HG03469 (cell line): ENCODE measurements around the gene SPO11.
"Not testable (repeated sequence)": the region's sequence is repeated elsewhere in the genome, so short reads cannot be mapped to it uniquely, and the experiment has no call there.

Source experiments
- ATAC-seq: cut with Tn5 transposase; IDR thresholded peaks from one replicate; pipeline ENCODE4 v1.9.1; 2021; ENCODE audit warnings: mild to moderate bottlenecking, moderate library complexity, moderate number of reproducible peaks; ENCODE audit not compliant: unreplicated experiment

The SPO11 gene

DNA sequence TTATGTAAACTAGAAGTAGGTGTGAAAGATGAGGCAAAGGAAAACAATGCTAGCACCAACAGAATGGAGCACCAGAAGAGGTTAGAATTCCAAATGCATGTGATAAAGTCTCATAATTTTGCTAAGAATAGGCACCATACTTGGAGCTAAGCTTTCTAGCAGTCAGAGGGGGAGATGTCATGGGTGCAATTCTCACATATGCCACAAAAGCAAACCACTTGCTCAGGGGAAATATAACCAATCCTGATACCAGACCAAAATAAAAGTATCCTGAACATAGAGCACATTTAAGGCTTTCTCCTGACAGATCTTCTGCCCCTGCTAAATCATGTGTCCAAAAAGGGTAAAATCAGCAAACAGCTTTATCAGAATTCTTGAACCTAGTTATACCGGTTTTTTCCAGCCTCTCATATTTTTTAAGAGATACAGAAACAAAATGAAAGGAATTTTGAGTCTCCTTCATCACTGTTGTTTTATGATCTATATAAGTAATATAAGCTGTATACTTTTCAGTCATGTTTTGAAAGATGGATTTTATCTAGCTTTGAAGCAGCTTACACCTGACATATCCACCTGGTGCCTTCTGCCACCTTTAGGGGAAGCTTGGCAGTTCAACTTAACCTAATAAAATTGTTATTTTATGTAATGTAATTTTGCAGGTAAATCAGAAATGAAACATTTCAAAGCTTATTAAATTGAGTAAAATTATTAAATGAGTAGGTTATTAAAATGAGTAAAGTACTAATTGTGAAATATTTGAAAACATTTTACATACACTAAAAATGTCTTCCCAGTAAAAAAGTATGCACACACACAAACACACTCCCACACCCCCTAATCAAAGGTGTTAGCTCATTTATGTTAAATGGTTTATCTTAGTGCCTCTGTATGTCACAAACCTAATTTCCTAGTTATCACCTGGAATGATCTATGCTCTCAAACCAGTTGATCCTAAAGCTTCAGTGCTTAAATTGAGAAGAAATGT is 2.8 kb downstream of the SPO11 start:
- no peak for ATAC-seq

DNA sequence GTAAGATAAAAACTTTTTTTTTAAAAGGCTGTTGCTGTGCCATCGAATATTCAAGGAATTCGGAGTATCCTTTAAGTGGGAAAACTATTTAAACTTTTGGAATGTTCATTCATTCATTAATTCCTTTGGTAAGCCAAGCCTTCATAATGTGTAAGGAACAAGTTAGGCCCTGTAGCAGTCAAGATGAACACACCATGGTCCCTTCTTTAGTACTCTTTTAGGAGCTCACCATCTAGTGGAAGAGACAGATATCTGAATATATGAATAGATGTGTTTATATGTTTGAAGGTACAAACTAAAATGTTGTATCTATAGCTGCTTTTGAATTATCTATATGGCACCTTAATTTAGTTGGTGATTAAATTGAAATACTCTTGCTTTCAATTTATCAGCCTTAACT is 5.8 kb downstream of the SPO11 start:
- ATAC-seq, result no peak

DNA sequence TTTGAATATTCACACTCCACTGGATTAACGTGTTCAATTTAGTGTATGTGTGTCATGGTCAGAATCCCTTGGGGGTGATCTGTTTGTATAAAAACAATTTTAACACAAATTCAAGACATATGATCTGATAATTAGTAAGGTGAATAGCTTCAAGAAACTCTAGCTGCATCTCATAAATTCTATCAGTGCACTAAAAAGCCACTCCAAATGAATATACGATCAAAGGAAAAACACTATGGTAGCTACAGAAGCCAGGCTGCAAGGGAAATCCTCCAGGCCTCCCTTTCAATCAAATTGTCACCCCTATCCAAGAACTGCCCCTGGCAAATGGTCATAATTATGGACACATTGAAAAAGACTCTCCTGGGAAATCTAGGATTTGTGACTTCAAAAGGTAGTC is 12.1 kb downstream of the SPO11 start:
- ATAC-seq, result no peak

DNA sequence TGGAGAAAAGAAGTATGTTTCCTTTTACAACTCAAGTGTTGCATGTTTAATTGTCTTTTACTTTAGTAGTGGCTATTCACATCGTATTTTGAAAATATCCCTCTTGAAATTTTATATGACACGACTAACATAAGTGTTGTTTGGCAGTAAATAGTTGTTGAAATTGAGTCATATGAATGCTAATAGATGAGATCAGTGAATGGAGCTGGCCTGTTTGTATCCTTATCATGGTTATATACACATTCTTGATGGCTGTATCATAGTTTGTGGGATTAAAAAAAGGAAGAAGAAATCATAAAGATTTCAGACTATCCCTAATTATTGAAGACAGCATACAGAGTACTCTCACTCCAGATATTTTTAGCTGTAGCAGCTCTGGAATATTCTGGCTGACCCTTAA is 13.2 kb downstream of the SPO11 start:
- no peak for ATAC-seq

DNA sequence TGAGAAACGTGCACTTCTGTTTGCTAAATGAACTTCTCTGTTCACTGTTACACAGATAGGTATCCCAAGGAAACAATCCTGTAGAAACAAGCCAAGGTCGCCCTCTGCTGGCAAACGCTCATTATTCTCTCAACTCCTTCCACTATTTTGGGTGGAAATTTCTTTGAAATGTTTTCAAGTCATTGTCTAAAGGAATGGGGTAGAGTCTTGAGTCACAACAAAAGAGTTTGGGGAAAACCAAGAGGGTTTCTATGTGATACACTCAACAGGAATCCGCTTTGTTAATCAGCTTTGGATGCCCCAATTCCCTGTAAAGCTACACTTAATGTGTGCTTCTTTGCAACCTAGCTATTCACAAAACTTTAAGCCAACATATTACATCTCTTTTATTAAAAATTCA is 16.9 kb downstream of the SPO11 start:
- ATAC-seq, result no peak

DNA sequence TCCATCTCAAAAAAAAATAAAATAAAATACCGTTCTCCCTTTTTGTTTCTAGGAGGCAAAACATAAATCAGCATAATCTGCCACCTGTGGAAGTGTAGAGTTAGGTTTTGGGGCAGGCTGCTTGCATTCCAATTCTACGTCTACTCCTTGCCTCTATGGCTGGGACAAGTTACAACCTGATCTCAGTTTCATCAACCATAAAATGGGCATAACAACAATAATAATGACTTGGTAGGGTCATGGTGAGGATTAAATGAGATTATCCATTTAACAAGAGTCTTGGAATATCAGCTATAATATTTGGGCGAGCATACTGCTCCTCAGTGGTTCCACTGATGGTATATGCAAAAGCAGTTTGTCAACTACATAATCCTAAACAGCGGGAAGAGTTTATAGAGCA is 17.8 kb downstream of the SPO11 start:
- no peak for ATAC-seq

DNA sequence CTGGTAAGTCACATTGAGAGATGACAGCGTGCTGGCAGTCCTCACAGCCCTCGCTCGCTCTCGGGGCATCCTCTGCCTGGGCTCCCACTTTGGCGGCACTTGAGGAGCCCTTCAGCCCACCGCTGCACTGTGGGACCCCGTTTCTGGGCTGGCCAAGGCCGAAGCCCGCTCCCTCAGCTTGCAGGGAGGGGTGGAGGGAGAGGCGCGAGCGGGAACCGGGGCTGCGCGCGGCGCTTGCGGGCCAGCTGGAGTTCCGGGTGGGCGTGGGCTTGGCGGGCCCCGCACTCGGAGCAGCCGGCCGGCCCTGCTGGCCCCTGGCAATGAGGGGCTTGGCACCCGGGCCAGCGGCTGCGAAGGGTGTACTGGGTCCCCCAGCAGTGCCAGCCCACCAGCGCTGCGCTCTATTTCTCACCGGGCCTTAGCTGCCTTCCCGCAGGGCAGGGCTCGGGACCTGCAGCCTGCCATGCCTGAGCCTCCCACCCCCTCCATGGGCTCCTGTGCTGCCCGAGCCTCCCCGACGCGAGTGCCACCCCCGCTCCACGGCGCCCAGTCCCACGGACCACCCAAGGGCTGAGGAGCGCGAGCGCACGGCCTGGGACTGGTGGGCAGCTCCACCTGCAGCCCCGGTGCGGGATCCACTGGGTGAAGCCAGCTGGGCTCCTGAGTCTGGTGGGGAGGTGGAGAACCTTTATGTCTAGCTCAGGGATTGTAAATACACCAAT is 18.8 kb downstream of the SPO11 start:
- ATAC-seq, result not testable (repeated sequence)

DNA sequence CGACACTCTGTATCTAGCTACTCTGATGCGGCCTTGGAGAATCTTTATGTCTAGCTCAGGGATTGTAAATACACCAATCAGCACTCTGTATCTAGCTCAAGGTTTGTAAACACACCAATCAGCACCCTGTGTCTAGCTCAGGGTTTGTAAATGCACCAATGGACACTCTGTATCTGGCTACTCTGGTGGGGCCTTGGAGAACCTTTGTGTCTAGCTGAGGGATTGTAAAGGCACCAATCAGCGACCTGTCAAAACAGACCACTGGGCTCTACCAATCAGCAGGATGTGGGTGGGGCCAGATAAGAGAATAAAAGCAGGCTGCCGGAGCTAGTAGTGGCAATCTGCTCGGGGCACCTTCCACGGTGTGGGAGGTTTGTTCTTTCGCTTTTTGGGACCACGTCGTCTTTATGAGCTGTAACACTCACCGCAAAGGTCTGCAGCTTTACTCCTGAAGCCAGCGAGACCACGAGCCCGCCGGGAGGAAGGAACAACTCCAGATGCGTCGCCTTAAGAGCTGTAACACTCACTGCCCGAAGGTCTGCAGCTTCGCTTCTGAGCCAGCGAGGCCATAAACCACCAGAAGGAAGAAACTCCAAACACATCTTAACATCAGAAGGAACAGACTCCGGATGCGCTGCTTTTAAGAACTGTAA is 19.4 kb downstream of the SPO11 start:
- not testable (repeated sequence) for ATAC-seq

DNA sequence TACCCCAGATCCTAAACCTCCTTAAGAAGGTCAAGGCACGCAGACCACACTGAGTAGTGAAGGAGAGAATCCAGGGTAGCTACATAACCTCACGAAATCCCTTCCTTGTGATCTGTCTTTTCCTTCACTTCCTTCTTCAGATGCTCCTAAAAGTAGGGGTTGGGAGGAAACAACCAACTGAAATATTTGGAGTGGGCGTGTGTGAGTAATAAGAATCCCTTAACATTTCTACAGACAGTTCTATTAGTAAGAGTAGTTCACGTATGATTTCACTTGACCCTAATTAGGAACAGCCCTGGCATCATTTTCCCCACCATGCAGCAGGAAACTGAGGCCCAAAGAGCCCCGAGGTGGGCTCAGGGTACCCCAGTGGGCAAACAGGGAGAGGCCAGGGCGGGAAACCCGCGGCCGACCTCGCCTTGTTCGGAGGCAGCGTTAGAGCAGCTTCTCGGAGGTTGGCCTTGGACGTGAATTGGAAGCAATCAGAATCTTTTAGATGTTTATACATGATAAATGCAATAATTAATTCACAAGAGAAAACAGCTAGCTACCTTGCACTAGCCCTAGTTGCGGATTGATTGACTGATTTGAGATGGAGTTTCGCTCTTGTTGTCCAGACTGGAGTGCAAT is 20.6 kb downstream of the SPO11 start:
- ATAC-seq, result no peak

DNA sequence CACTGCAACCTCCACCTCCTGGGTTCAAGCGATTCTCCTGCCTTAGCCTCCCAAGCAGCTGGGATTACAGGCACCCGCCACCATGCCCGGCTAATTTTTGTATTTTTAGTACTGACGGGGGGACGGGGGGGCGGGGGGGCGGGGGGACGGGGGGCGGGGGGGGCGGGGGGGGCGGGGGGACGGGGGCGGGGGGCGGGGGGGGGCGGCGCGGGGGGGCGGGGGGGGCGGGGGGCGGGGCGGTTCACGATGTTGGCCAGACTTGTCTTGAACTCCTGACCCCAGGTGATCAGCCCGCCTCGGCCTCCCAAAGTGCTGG is 21.1 kb downstream of the SPO11 start:
- ATAC-seq, result not testable (repeated sequence)

DNA sequence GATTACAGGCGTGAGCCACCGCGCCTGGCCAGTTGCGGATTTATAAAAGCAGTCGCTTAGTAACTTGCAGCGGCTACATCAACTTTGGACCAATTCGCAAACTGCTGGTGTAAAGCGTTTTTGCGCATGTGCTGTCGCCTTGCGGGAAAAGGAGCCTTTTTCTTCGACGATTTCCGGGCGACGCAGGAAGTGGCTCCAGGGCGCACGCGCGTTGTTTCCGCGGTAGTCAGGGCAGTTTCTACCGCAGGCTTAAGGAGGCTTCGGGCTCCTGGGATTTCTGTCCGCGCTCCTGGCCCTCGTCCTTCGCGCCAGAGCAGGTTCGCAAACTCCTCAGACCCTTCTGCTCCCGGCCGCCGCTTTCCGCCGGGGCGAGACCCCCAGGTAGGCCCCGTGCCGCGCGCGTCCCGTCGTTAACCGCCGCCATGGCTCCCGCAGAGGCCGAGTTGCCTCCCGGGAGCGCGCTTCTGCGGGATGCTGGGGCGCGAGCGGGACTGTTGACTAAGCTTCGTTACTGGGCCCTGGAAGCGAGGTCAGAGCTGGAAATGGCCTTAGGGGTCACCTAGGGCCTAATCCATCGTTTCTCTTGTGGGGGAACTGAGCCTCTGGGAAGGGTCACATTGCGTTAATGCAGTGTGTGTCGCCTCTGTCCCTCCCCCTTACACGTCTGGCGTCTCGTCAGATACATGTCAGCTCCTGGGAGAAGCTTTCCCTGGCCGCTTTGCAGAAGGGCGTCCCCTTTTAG is 21.6 kb downstream of the SPO11 start, which contains the start of gene RAE1:
TSS of gene RAE1 (plus strand) at position 214 of the 742 bp plus-strand sequence. CDS start 2,784 bp downstream, outside the sequence.
- ATAC-seq, result no peak

DNA sequence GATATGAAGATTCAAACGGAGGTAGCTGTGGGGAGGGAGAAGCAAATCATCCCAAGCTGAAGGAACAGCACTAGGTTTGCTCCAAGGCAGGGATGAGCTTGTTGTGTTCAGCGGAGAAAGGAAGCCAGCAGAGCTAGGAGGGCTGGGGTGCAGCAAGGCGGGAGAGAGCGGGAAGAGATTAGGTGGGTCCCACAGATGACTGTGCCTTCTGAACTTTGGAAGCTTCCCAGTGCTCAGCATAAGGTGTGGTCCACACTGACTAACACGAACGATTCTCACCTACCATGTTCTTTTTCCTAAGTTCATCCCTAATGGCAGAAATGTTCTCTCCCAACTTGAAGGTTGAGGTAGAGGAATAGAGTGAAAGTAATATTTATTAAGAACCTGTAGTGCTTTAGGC is 22.7 kb downstream of the SPO11 start:
- ATAC-seq, result no peak

DNA sequence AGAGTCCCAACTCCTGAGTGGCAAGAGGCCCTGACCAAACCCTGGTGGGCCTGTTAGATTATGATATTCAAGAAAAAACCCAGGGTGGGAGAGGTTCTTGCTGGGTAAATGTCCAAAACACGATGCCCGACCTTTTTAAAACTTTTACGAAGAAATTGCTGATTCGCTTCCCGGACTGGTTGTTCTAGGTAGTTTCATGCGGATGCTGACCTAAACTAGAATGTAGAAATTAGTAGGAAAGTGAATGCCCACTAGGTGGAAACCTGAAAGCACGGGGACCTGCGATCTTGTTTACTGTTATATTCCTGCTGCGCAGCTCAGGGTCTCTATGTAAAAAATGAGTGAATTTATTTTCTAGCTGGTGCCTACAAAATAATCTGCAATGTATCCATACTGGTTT is 23.7 kb downstream of the SPO11 start:
- ATAC-seq, result no peak

DNA sequence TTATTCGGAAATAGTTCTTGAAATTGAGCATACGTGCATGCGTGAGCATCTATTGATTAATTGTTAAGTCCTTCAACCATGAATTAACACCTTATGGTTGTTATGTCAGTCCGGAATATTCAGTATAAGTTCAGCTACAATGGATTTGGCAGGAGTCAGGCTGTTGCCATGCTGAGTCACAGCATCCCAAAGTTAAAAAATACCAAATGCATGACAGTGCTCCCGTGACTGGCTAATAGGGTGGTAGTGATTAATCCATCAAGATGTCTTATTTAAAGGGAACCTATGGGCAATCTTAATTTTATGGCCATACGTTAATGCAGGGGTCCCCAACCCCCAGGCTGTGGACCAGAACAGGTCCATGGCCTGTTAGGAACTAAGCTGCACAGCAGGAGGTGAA is 31.9 kb downstream of the SPO11 start:
- ATAC-seq, result no peak

DNA sequence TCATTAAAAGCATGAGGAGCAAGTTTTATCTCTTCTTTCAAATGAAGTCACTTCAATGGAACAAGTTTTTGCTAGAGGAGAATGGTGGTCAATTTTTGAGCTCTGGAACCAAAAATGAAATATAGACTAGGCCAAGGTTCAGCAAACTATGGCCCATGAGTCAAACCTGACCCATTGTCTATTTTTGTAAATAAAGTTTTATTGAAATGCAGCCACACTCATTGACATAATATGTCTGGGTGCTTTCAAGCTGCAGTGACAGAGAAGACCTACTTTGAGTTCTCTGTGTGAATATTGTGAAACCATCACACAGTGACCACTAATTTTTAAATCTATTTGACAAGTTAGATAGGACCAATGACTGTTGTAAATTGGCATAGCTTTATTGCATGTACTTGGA is 34.8 kb downstream of the SPO11 start:
- ATAC-seq, result no peak

DNA sequence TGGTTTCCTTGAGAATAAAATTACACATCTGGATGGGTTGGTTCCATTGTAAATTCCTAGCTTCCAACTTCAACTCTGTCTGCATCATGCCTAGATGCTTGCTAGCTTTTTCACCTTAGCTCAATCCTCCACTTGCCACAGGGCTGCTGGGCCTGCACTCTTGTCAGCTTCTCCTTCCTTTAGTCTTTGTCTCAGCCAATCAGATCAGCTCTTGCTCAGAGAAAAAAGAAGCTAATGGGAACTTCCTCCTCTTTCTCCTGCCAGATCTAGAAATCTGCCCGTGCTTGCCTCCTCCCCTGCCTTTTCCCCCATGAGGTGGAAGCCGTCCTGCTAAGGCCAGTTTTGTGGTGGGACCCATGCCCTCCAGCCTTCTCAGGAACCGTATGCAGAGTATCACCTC is 40.0 kb downstream of the SPO11 start:
- ATAC-seq, result no peak

DNA sequence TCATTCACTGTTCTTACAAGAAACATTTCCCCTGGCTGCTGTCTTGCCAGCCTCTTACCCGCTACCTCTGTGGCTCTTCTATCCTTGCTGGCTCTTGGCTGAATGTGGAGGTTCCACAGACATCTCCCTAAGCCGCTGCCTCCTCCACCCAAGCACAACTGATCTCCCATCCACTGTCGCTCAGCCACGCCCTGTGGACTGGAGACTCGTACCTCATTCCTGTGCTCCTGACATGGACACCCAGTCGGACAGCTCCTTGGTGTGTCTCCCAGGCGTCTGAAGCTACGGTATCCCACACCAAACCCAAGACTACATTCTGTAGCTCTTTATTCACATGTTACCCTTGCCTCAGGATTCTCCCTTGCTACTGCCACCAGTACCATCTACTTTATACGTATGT is 40.7 kb downstream of the SPO11 start:
- ATAC-seq, result no peak

DNA sequence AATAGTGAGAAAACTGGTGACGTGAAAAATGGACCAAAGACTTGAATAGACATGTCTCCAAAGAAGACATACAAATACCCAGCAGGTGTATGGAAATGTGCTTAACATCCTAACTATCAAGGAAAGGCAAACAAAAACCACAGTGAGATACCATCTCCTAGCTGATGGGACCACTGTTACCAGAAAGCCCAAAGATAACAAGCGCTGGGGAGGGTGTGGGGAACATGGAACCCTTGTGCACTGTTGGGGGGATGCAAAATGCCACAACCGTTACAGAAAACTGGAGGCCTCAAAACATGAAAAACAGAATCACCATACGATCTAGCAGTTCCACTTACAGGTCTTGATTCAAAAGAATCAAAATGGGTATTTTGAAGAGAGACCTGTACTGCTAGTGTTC is 41.8 kb downstream of the SPO11 start:
- no peak for ATAC-seq

DNA sequence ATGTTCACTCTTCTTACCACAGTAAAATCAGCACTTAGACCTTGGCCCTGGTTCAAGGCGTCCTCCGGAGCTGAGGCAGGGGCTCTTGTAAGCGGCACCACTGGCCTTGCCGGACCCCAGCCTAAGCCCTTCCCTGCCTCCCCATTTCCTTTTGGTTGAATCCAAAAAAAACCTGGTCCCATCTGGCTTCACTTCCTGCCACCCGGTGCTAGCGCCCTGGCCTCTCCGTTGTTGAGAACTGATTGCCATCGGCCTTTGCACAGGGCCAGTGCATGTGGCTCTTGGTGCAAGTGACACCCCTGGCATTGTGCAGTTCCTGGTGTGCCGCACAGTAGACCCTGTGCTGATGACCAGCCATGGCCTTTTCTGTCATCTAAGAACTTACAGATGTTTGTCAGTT is 42.6 kb downstream of the SPO11 start:
- no peak for ATAC-seq

DNA sequence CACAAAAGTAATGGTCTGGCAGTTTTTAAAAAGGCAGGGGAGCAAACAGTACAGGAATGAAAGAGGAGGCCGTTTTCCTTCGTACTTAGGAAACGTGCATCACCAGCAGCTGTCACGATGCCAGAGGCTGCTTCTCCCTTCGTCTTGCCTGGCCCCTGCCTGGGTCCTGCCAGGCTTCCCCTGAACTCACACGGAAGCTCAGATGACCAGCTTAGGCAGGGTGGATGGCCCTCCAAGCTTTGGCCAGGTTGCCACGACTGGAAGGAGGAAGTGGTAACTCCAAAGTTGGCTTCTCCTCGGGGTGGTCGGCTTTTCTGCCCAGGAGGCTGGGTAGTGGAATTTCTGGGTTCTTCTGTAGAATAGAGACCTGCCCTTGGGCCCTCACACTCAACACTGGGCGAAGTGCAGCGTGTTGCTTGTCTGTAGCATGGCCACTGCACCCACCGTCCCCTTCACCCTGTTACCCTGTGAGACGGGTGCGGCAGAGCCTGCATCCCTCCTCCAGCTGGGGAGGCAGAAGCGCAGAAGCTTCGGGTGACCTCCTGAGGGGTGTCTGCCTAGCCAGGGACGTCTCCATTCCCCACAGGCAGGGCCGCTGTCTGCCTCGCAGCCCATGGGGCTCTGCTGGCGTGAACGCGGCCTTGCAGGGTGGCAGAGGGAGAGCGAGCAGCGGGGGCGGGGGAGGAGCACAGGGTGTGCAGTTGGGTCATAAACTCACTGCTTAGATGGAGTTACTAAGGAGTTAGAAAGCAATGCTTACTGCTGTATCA is 43.2 kb downstream of the SPO11 start:
- no peak for ATAC-seq
